HepG2 (cell line): Measurements from ENCODE around the gene SF3B2. TPM values are rescaled to one million over a fixed set of nuclear protein-coding genes. Genes with fewer than 3 reads are reported as not detected.

Experiments used
- ATAC-seq: fragments of 200-7000 bp; cut with Tn5 transposase; 3 replicates; pipeline ENCODE4 v1.9.1; 2020; ENCODE audit warnings: mild to moderate bottlenecking, moderate library complexity
- BruUV-seq: library from RNA; stranded (reverse); fragments of 400-500 nt; replicated peaks from 2 replicates; lab custom pipeline; 2021; lab: Mats Ljungman, UMichigan
- CTCF ChIA-PET: fragments of 300-600 bp; formaldehyde crosslinking; extraction: SDS; loops from one replicate; lab custom pipeline; 2021; ENCODE audit warnings: low total read pairs, inconsistent platforms, low intra/inter-chr PET ratio; lab: Yijun Ruan, JAX
- POLR2A ChIA-PET: fragments of 350-600 bp; sonication (Branson Sonifier 250); formaldehyde crosslinking; loops from one replicate; lab custom pipeline; 2020; ENCODE audit warnings: antibody characterized with exemption, inconsistent platforms; lab: Yijun Ruan, JAX
- DNase-seq: peaks from one replicate; pipeline ENCODE4 v3.0.0-alpha.2; 2015; ENCODE audit warnings: low spot score
- FAIRE-seq: peaks from 3 replicates; lab custom pipeline; 2011; peaks lifted over from hg19 to GRCh38; lab: Jason Lieb, UNC
- H2AFZ ChIP-seq: one replicate; pipeline ENCODE4 v1.6.1; 2011; ENCODE audit warnings: low read length, inconsistent platforms
- H3K27ac ChIP-seq: fragments of 300-600 bp; 3 replicates; pipeline ENCODE4 v1.8.0; 2011; ENCODE audit warnings: mixed run types, mild to moderate bottlenecking, mixed read lengths, low read length, inconsistent platforms; ENCODE audit not compliant: insufficient read depth; ENCODE audit errors: extremely low read length
- H3K27me3 ChIP-seq, 2 experiments: fragments of 200-600 bp in 1 of 2; 2 replicates in 1 of 2; 3 replicates in 1 of 2; pipeline versions ENCODE4 v1.6.0 to v1.8.0; 2011; ENCODE audit warnings: low read length in 2 of 2, mild to moderate bottlenecking in 2 of 2, moderate library complexity in 2 of 2, inconsistent platforms in 1 of 2; ENCODE audit not compliant: insufficient read depth in 2 of 2, control insufficient read depth in 1 of 2
- H3K36me3 ChIP-seq, 2 experiments: fragments of 200-600 bp in 1 of 2; replicated peaks in 1 of 2; 2 replicates in 1 of 2; 3 replicates in 1 of 2; pipeline versions ENCODE4 v1.5.1 to v1.8.0; 2011; ENCODE audit warnings: low read length in 2 of 2, inconsistent platforms in 1 of 2; ENCODE audit not compliant: insufficient read depth in 2 of 2, control insufficient read depth in 1 of 2
- H3K4me1 ChIP-seq: 2 replicates; pipeline ENCODE4 v1.5.1; 2012; ENCODE audit warnings: low read length, inconsistent platforms; ENCODE audit not compliant: insufficient read depth
- H3K4me2 ChIP-seq: 2 replicates; pipeline ENCODE4 v1.6.0; 2011; ENCODE audit warnings: low read depth, low read length, inconsistent platforms
- H3K4me3 ChIP-seq, 3 experiments: fragments of 200-600 bp in 1 of 3; sonication (generic), shearing (Covaris generic) in 1 of 3; replicated peaks in 1 of 3; 2 replicates each; pipeline ENCODE4 v1.5.1; 2011 to 2016; ENCODE audit warnings: low read length in 3 of 3, inconsistent platforms in 2 of 3, low read depth in 2 of 3, mild to moderate bottlenecking in 2 of 3, control low read depth in 1 of 3, mixed read lengths in 1 of 3; ENCODE audit not compliant: insufficient read depth in 1 of 3
- H3K79me2 ChIP-seq: one replicate; pipeline ENCODE4 v1.6.1; 2011; ENCODE audit warnings: low read length, inconsistent platforms; ENCODE audit not compliant: insufficient read depth
- H3K9ac ChIP-seq: 2 replicates; pipeline ENCODE4 v1.6.0; 2011; ENCODE audit warnings: mild to moderate bottlenecking, low read depth, low read length, inconsistent platforms; ENCODE audit not compliant: insufficient read depth
- H3K9me3 ChIP-seq: 2 replicates; pipeline ENCODE4 v1.5.1; 2012; ENCODE audit warnings: mild to moderate bottlenecking, low read length
- H4K20me1 ChIP-seq: 2 replicates; pipeline ENCODE4 v1.6.0; 2011; ENCODE audit warnings: inconsistent platforms, mild to moderate bottlenecking, low read length, moderate library complexity; ENCODE audit not compliant: insufficient read depth
- ADNP ChIP-seq: sonication (generic); formaldehyde crosslinking; IDR thresholded peaks from 2 replicates; pipeline ENCODE4 v1.4.0; 2020; ENCODE audit warnings: missing genetic modification reagents
- CEBPZ ChIP-seq: IDR thresholded peaks from 2 replicates; pipeline ENCODE4 v1.6.1; 2012; ENCODE audit warnings: low read length, improper control_type of control experiment
- ELF3 ChIP-seq: IDR thresholded peaks from 2 replicates; pipeline ENCODE4 v1.6.1; 2016; ENCODE audit warnings: missing genetic modification reagents, missing compliant biosample characterization
- FOSL2 ChIP-seq: sonication (generic); formaldehyde crosslinking; IDR thresholded peaks from 2 replicates; pipeline ENCODE4 v1.4.0; 2020; ENCODE audit warnings: missing genetic modification reagents
- MLX ChIP-seq: IDR thresholded peaks from 2 replicates; pipeline ENCODE4 v1.6.1; 2016
- PATZ1 ChIP-seq: sonication (generic); formaldehyde crosslinking; IDR thresholded peaks from 2 replicates; pipeline ENCODE4 v1.4.0; 2020; ENCODE audit warnings: missing genetic modification reagents
- SCMH1 ChIP-seq: sonication (generic); formaldehyde crosslinking; IDR thresholded peaks from 2 replicates; pipeline ENCODE4 v1.9.0; 2021; ENCODE audit warnings: missing genetic modification reagents, mild to moderate bottlenecking, borderline replicate concordance
- SP5 ChIP-seq: IDR thresholded peaks from 2 replicates; pipeline ENCODE4 v1.6.1; 2016; ENCODE audit warnings: low read depth, borderline replicate concordance
- XRCC5 ChIP-seq: fragments of 200-400 bp; formaldehyde crosslinking; optimal IDR thresholded peaks from 2 replicates; pipeline ENCODE3; 2017; ENCODE audit warnings: mild to moderate bottlenecking, low read length
- ZGPAT ChIP-seq: IDR thresholded peaks from 2 replicates; pipeline ENCODE4 v1.6.1; 2016; ENCODE audit warnings: mild to moderate bottlenecking
- ZMYM3 ChIP-seq: sonication (generic); formaldehyde crosslinking; IDR thresholded peaks from 2 replicates; pipeline ENCODE4 v1.5.1; 2020; ENCODE audit warnings: mild to moderate bottlenecking, missing genetic modification reagents
- ZNF10 ChIP-seq: sonication (generic); formaldehyde crosslinking; IDR thresholded peaks from 2 replicates; pipeline ENCODE4 v1.4.0; 2020; ENCODE audit warnings: mild to moderate bottlenecking, low read depth, missing genetic modification reagents, borderline replicate concordance
- ZNF3 ChIP-seq: IDR thresholded peaks from 2 replicates; pipeline ENCODE4 v1.7.0; 2017; ENCODE audit warnings: inconsistent platforms
- ZNF629 ChIP-seq: sonication (generic); formaldehyde crosslinking; conservative IDR thresholded peaks from 2 replicates; pipeline ENCODE4 v1.5.0; 2020; ENCODE audit warnings: missing genetic modification reagents
- ZNF703 ChIP-seq: sonication (generic); formaldehyde crosslinking; IDR thresholded peaks from 2 replicates; pipeline ENCODE4 v1.5.1; 2020; ENCODE audit warnings: missing genetic modification reagents, mild to moderate bottlenecking, moderate library complexity, borderline replicate concordance
- WGBS: methylation state at CpG from one replicate; pipeline ENCODE4 v1.1.6; 2017; ENCODE audit warnings: low lambda C conversion rate; 5-methylcytosine and 5-hydroxymethylcytosine counted together
- in situ Hi-C: cut with HindIII; loops from 2 replicates; pipeline ENCODE4 v1.10.0; 2017; ENCODE audit warnings: low pct_unique_long_range_greater_than_20kb; ENCODE audit not compliant: extremely low pct_ligation_motif_present
- intact Hi-C: fragments of 100-400 bp; cut with micrococcal nuclease; formaldehyde crosslinking; loops from one replicate; pipeline ENCODE4 v1.10.0; 2022; ENCODE audit not compliant: unreplicated experiment
- polyA plus RNA-seq, 8 experiments: library from polyadenylated mRNA; depleted of rRNA in 3 of 8; stranded (reverse) in 7 of 8; unstranded in 1 of 8; fragments of >200 nt; fragmentation: Illumina TruSeq in 4 of 8; extraction: Trizol in 4 of 8; gene quantifications; 2 replicates each; pipeline versions ENCODE4 v1.2.1 to v1.2.3, GENCODE V29; 2011 to 2016; ENCODE audit warnings: low read depth in 4 of 8, missing spikeins in 1 of 8, mixed read lengths in 1 of 8; ENCODE audit not compliant: insufficient read depth in 1 of 8
- total RNA-seq, 5 experiments: library from RNA; depleted of rRNA; stranded (reverse); fragments of >200 nt; fragmentation: Illumina TruSeq; extraction: Trizol; gene quantifications; 2 replicates each; pipeline ENCODE4 v1.2.3, GENCODE V29; 2016; ENCODE audit warnings: low read depth in 1 of 5

The SF3B2 gene
- total and polyA plus RNA-seq, 2 of the 13 experiments (the other 11 are each of a cell fraction or from before 2014, with no cell fraction given), result 70.4 to 153 TPM

GRCh38 chr11:66080055-66080817 lies 28.1 kb downstream of the SF3B2 start:
- DNase-seq, result peak; percentile 34
- intact Hi-C loops, result loop anchor here (5.0 kb wide), 1 partner anchor 57 kb away; no protein-coding TSS in a partner anchor
- in situ Hi-C loops, result no loop called here
- H2AFZ ChIP-seq, result no peak overlapping the region
- H3K4me1 ChIP-seq, result peaks cover 45% of the 10 kb centered on the region
- WGBS, result 70% methylated on average over 9 of the region's 9 CpGs
- H3K9ac ChIP-seq, result no peak overlapping the region
- H3K27ac ChIP-seq, result no peak overlapping the region
- ChIA-PET CTCF (no interaction called here), POLR2A (interaction anchor here (1.2 to 1.3 kb wide), 3 partner anchors 11 to 36 kb away, joined by 3 to 7 read pairs (median 4); partner anchors contain the start of genes PACS1 and SF3B2)
- no peak overlapping the region for H3K4me3 ChIP-seq
- no peak overlapping the region for H3K4me2 ChIP-seq
- no peaks in the 10 kb centered on the region for H3K27me3 ChIP-seq
- peaks cover 0 to 2% of the 10 kb centered on the region in 2 experiments; a peak in 1 of 5 replicates for H3K36me3 ChIP-seq
- BruUV-seq, result no TSS peak
- H3K79me2 ChIP-seq, result peaks cover 14% of the 10 kb centered on the region
- no peak for FAIRE-seq
- no peak; the same call in 1 of the 3 replicates for ATAC-seq
- H3K9me3 ChIP-seq, result no peaks in the 10 kb centered on the region
- no peaks in the 10 kb centered on the region; the same call in 1 of the 2 replicates for H4K20me1 ChIP-seq
- TF ChIP-seq SP5, result peak; percentile 50; the same call in 1 of the 2 replicates
- 0 out of 2 replicates have a peak, but pooled peaks have one; percentile 19 for TF ChIP-seq PATZ1
- TF ChIP-seq ELF3 (CRISPR knock-in tag), result no peak
- peak; percentile 66 for TF ChIP-seq FOSL2 (CRISPR knock-in tag)
- TF ChIP-seq ZMYM3, result peak; percentile 88
- TF ChIP-seq MLX, result no peak
- TF ChIP-seq CEBPZ, result no peak
- peak; percentile 95 for TF ChIP-seq ZNF629 (CRISPR knock-in tag)
- TF ChIP-seq ZGPAT, result 0 out of 2 replicates have a peak, but pooled peaks have one; percentile 23
- TF ChIP-seq ZNF703 (CRISPR knock-in tag), result no peak
- TF ChIP-seq ADNP (CRISPR knock-in tag), result 0 out of 2 replicates have a peak, but pooled peaks have one; percentile 36
- peak; percentile 44 for TF ChIP-seq XRCC5
- TF ChIP-seq SCMH1 (CRISPR knock-in tag), result no peak
- TF ChIP-seq ZNF10 (CRISPR knock-in tag), result no peak
- TF ChIP-seq ZNF3 (CRISPR knock-in tag), result peak; percentile 73; the same call in 1 of the 2 replicates
